HG02943 (cell line): ENCODE measurements around the gene MAP3K2.
A peak's percentile ranks its signal among the peaks of the same experiment; 100 is the strongest.

Experiments used
- ATAC-seq: cut with Tn5 transposase; IDR thresholded peaks from one replicate; pipeline ENCODE4 v1.9.1; 2021; ENCODE audit warnings: mild to moderate bottlenecking, low read depth, moderate library complexity; ENCODE audit not compliant: unreplicated experiment

MAP3K2 gene

DNA sequence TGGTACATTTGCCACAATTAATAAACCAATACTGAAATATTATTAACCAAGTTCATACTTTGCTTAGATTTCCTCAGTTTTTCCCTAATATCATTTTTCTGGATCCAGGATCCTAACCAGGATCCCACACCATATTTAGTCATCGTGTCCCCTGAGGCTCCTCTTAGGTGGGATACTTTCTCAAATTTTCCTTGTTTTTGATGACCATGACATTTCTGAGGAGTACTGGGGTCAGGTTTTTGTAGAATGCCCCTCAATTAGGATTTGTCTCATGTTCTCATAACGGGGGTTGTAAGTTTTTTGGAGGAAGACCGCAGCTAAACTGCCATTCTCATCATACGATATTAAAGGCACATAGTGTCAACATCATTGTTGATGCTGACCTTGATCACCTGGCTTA is 78.3 kb downstream of the MAP3K2 start:
- ATAC-seq: no peak

DNA sequence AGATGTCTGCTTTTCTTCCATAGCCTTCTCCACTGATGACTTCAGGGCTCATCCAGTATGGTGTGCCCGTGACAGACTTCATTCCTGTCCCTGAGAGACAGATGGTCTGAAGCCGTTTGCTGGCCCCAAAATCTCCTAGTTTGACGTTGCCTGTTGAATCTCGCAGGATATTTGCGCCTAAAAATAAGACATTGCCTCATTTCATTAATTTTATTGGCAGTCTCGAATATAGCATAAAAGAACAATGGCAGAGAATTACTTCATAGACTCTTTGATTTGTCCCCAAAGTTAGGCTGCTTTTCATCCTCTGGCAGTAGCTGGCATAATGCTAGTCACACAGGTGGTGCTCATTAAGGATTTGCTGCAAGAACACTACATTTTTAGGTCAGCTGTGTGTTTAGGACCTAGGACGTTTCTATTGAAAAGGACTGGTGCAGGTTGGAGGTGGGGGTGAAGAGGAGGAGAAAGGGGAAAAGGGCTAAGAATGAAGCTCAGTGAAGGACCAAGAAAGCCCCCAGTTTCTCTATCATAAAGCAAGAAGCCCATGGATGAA is 79.1 kb downstream of the MAP3K2 start:
- no peak for ATAC-seq

DNA sequence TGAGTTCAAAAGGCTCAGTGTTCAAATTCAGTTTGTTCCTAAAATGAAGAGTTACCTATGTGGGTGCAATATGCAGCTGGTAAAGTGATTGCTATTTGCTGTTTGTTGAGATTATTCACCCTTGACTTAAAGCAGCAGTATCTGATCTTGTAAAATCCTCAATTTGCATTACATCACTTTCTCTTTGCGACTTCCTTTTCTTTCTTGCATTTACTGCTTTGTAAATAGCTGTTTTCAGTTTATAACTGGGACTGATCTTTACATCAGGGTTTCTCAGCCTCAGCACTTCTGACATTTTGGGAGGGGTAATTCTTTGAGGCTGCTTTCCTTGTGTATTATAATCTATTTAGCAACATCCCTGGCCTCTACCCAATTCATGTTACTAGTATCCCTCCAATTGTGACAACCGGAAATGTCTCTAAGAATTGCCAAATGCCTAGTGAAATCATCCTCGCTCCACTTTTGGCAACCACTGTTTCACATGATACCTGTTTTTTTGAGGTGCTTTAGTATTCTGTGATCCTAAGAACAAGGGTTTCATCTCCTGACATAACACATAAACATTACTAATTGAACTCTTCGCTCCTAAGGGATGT is 81.7 kb downstream of the MAP3K2 start:
- ATAC-seq: no peak

DNA sequence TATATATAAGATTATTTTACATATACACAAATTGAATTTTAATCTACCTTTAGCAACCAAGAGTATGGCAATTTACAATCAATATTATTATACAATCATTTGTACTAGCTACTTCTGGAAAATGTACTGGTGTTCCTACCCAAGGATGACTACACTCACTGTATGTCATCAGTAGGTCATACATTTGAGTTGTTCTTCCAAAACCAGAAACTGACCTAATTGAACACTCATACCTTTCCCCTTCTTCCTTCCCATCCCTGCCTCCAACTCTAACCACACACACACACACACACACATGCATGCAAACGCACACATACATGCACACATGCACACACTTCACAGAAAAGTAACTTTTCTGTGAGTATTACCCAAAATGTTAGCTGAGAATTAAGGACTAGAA is 85.6 kb downstream of the MAP3K2 start:
- no peak for ATAC-seq

GRCh38 chr2:127293748-127294562 is 93.8 kb downstream of the MAP3K2 start, which contains the start of gene ERCC3:
Gene ERCC3 (minus strand): TSS chr2:127294144. CDS start chr2:127294081, 63 bp downstream.
- ATAC-seq: peak; percentile 99

DNA sequence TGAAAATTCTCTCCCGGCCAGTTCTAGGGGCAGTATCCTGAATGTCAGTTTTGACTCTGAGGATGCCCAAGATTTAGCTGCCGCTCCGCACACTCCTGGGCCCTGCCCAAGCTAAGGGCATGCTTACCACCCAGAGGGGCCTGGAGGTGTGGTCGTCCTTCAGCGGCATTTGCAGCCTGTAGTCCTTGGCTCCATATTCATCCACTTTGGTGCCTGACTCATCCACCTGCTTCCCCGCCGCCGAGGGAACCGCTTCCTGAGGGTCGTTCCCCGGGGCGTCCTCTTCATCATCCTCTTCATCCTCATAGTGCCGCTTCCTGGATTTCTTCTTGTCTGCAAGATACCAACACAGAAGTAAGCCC is 94.4 kb downstream of the MAP3K2 start:
- no peak for ATAC-seq

DNA sequence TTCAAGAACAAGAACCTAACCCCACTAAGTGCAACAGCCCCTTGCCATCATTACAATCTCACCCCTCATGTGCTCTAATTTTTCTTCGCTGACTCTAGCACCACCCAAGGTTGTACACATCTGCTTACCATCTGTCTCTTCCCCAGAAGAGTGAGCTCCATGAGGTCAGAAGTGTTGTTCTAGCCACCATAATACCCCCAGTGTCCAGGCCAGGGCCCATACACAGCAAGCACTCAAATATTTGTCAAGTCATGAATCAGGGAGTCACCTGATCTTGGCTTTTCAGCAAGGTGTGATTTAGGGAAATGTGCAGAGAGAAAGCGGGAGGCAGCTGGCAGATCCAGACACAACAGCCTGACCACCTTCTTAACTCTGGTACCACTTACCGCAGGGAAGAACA is 99.5 kb downstream of the MAP3K2 start:
- no peak for ATAC-seq

DNA sequence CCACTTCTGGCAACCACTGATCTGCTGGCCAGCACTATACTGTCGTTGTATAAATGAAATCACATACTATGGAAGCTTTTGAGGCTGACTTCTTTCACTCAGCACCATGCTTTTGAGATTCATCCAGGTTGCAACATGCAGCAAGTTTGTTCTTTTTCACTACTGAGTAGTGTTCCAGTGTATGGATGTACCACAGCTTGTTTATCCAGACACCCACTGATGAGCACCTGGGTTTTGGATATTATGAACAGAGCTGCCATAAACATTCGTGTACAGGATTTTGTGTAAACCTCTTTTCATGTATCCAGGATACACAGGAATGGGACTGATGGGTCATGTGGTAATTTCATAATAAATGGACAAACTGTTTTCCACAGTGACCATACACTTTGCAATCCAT is 104.5 kb downstream of the MAP3K2 start:
- no peak for ATAC-seq

DNA sequence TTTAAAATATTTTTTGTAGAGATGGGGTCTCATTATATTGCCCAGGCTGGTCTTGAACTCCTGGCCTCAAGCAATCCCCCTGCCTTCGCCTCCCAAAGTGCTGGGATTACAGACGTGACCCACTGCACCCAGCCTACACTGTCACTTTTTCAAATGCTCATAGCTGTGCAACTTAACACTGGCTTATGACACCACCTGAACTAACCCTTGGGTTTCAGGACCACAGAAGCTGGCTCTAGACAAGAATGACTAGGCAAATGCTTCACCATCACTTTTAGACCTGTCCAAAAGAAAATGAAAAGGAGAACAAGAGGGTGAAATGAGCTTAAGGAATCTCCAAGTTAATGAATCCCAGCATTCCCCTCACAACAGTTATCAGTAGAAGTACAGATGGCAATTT is 107.1 kb downstream of the MAP3K2 start:
- ATAC-seq: no peak

DNA sequence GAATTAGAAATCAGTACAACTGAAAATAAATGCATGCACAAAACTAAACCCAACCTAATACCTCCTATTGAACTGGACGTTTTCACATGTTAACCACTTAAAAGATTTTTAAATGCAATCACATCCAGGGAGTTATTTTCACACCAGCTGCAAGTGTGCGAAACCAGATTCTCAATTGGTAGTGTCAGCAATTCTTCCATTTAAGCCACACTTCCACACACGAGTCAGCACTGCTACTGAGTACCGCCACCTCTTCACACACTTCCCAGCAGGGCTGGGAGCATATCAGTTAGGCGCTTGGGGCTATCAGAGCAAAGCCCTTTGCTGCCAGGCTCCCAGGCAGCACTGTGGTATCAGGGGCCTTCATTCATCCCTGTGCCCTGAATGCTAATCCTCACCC is 108.0 kb downstream of the MAP3K2 start:
- ATAC-seq: no peak

DNA sequence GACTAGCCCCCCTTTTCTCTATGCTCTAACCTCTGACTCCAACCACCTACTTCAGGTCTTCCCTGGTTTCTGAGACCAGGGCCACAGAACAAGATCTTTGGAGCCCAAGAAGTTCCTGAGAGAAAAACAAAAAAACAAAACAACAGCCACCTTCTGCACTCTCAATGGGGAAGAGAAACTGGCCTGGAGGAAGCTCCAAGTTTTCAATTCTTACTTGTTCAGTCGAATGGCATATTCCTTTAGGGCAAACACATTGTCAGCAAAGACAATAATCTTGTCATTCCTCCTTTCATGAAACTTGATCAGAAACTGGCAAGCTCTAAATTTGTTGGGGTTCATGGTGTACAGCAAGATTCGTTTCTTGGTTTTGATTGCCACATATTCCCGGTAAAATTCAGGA is 108.8 kb downstream of the MAP3K2 start:
- no peak for ATAC-seq

DNA sequence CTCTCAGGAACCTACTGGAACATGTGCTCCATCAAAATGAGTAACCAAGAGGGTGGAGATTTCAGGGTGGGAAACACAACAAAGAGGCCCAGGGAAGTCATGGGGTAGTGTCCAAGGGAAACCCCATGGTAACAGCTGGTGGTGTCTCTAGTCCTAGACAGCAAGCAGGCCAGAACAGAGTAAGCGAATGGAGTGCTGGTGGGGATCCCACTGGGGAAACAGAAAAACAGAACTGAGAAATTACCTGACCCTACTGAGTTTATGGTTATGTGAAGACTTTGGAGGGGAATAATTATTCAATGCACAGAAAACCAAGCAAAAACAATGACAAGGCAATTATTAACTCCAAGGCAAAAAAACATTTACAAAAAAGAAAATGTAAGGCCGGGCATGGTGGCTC is 110.7 kb downstream of the MAP3K2 start:
- ATAC-seq: no peak

GRCh38 chr2:127275789-127276188 is 112.0 kb downstream of the MAP3K2 start:
- no peak for ATAC-seq

GRCh38 chr2:127275356-127275755 is 112.4 kb downstream of the MAP3K2 start:
- no peak for ATAC-seq

- ATAC-seq: no peak
These were observed 117.1 kb downstream of the MAP3K2 start for GRCh38 chr2:127270663-127271062.

GRCh38 chr2:127261804-127262406 is 125.9 kb downstream of the MAP3K2 start:
- no peak for ATAC-seq

GRCh38 chr2:127259355-127259754 is 128.4 kb downstream of the MAP3K2 start:
- ATAC-seq: no peak

GRCh38 chr2:127256866-127257265 is 130.9 kb downstream of the MAP3K2 start:
- ATAC-seq: no peak

- no peak for ATAC-seq
These were observed 131.4 kb downstream of the MAP3K2 start for GRCh38 chr2:127256381-127256780.

- ATAC-seq: no peak
These were observed 132.1 kb downstream of the MAP3K2 start for GRCh38 chr2:127255721-127256120.

- no peak for ATAC-seq
These were observed 132.6 kb downstream of the MAP3K2 start for GRCh38 chr2:127255146-127255545.
